Psoas muscle (tissue), 8 donors: ENCODE data around the gene KANK4. TPM values are rescaled to one million over a fixed set of nuclear protein-coding genes. Genes with fewer than 3 reads are reported as not detected.

Experiments
- ATAC-seq, 4 donors: fragments of 200-7000 bp; cut with Tn5 transposase; one replicate each; pipeline ENCODE4 v1.9.1; 2020; ENCODE audit warnings: moderate library complexity in 3 of 4, mild to moderate bottlenecking in 2 of 4
- DNase-seq, 2 donors: peaks; one replicate each; pipeline ENCODE4 v3.0.0-alpha.2; 2020
- H3K27ac ChIP-seq: fragments of 200-600 bp; one replicate; pipeline ENCODE4 v1.8.0; 2022
- H3K27me3 ChIP-seq, 3 donors: fragments of 200-600 bp in 1 of 3; one replicate each; pipeline versions ENCODE4 v1.6.1 to v1.8.0; 2013 to 2022; ENCODE audit warnings: low read length in 2 of 3, mild to moderate bottlenecking in 2 of 3, moderate library complexity in 1 of 3; ENCODE audit not compliant: insufficient read depth in 3 of 3
- H3K36me3 ChIP-seq, 2 donors: fragments of 200-600 bp in 1 of 2; one replicate each; pipeline versions ENCODE4 v1.6.1 to v1.8.0; 2013 to 2022; ENCODE audit warnings: low read depth in 1 of 2, mild to moderate bottlenecking in 1 of 2, moderate library complexity in 1 of 2; ENCODE audit not compliant: insufficient read depth in 1 of 2
- H3K4me1 ChIP-seq: fragments of 200-600 bp; one replicate; pipeline ENCODE4 v1.8.0; 2022
- H3K4me3 ChIP-seq: fragments of 200-600 bp; one replicate; pipeline ENCODE4 v1.8.0; 2022; ENCODE audit warnings: mild to moderate bottlenecking
- H3K9me3 ChIP-seq: fragments of 200-600 bp; one replicate; pipeline ENCODE4 v1.8.0; 2022
- CTCF ChIP-seq: fragments of 200-600 bp; IDR thresholded peaks from one replicate; pipeline ENCODE4 v1.8.0; 2022; ENCODE audit warnings: antibody characterized with exemption
- WGBS, 3 donors: extraction: QIAGEN DNeasy Blood & Tissue Kit; methylation state at CpG; one replicate each; pipeline versions ENCODE4 v1.1.6 to v1.1.7; 2013; 5-methylcytosine and 5-hydroxymethylcytosine counted together
- intact Hi-C, 2 donors: fragments of 100-400 bp; cut with DNase I; formaldehyde crosslinking; loops; one replicate each; pipeline versions ENCODE4 v1.11.0 to v1.14.2; 2022
- polyA plus RNA-seq, 3 donors: library from polyadenylated mRNA; stranded (reverse); fragments of 200-250 nt; gene quantifications; one replicate each; pipeline ENCODE4 v1.2.3, GENCODE V29; 2013
- total RNA-seq, 4 donors: library from RNA; stranded (reverse); fragmentation: NEBNext Ultra II Directional in 2 of 4; extraction: Animal tissue kit (Norgen Biotek cat#: 25700) in 2 of 4; gene quantifications; one replicate each; pipeline versions ENCODE4 v1.2.1 to v1.2.4, GENCODE V29; 2021 to 2023
- donor health status: healthy with polysubstance abuse.
- donor health status: DM: no; HTN: no; CAD: no; lungs with moderate emphysema.
- donor health status: Bipolar disorder and iron deficiency.
- donor health status: healthy.
- donor health status: DM: yes; HTN: yes; CAD: no.
- donor health status: DM: no; HTN: no; CAD: no.
- donor health status: DM: no; HTN: no; CAD: no.
- donor health status: DM: yes; HTN: yes; CAD: no.

The KANK4 gene
- total and polyA plus RNA-seq, 7 donors = 0.09 to 1.1 (median 0.17) TPM; not detected in 3

GRCh38 chr1:62209931-62210595 is 109.2 kb downstream of the KANK4 start:
- DNase-seq (no peak), ATAC-seq (no peak)
- no peak overlapping the region for H3K27ac ChIP-seq
- WGBS, 3 donors = 66 to 86% (median 81%) methylated on average over 1 of the region's 1 CpG
- H3K27me3 ChIP-seq = no peaks in the 10 kb centered on the region
- H3K36me3 ChIP-seq = no peaks in the 10 kb centered on the region
- H3K9me3 ChIP-seq = no peaks in the 10 kb centered on the region
- intact Hi-C loops = no loop called here
- no peak for TF ChIP-seq CTCF
- H3K4me1 ChIP-seq = no peaks in the 10 kb centered on the region
- no peak overlapping the region for H3K4me3 ChIP-seq

DNA sequence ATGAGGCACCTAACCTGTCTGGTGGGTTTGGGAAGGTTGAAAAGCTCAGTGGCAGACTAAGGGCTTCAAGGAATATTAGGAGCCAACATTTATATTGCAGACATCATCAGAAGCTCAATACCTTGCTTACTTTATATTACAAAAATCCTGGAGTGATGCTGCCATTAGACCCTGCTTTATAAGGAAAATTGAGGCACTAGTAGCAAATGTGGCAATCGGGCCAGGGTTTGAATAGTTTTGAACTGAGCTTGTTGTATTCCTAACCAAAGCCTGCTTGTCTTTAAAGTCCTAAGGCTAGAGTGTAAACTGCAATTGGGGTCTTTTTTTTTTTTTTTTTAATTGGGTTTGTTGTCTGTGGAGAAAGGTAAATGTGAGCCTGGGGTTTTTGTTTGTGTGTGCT is 110.3 kb downstream of the KANK4 start:
- ATAC-seq = no peak
- H3K4me3 ChIP-seq = no peak overlapping the region
- 0 to 45% (median 0%) methylated on average over 1 of the region's 1 CpG for WGBS, 3 donors
- H3K27me3 ChIP-seq = no peaks in the 10 kb centered on the region
- H3K36me3 ChIP-seq = no peaks in the 10 kb centered on the region
- DNase-seq = no peak
- no peaks in the 10 kb centered on the region for H3K4me1 ChIP-seq
- intact Hi-C loops = no loop called here
- TF ChIP-seq CTCF = no peak
- H3K27ac ChIP-seq = no peak overlapping the region
- H3K9me3 ChIP-seq = no peaks in the 10 kb centered on the region

GRCh38 chr1:62208087-62208486 is 111.1 kb downstream of the KANK4 start:
- intact Hi-C loops = no loop called here
- Histone ChIP-seq H3K4me1 (no peaks in the 10 kb centered on the region), H3K9me3 (no peaks in the 10 kb centered on the region), H3K27me3 (no peaks in the 10 kb centered on the region), H3K27ac (no peak overlapping the region), H3K36me3 (no peaks in the 10 kb centered on the region), H3K4me3 (no peak overlapping the region)
- ATAC-seq (no peak), DNase-seq (no peak)
- TF ChIP-seq CTCF = no peak
- 93 to 97% (median 95%) methylated on average over 5 of the region's 5 CpGs for WGBS, 3 donors

DNA sequence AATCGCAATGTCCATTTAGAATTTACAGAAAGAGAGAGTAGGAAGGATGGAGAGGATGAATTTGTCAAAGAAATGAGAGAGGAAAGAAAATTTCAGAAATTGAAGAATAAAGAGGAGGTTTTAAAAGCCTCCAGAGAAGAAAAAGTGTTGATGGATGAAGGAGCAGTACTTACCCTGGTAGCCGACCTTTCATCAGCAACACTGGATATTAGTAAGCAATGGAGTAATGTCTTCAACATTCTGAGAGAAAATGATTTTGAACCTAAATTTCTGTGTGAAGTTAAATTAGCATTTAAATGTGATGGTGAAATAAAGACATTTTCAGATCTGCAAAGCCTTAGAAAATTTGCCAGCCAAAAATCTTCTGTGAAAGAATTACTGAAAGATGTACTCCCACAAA is 112.0 kb downstream of the KANK4 start:
- ATAC-seq = no peak

More for the DNA sequence above, 112.0 kb downstream of the KANK4 start:
- Histone ChIP-seq H3K27me3 (no peaks in the 10 kb centered on the region), H3K9me3 (no peaks in the 10 kb centered on the region), H3K27ac (no peak overlapping the region), H3K4me1 (no peaks in the 10 kb centered on the region), H3K4me3 (no peak overlapping the region), H3K36me3 (no peaks in the 10 kb centered on the region)
- DNase-seq = no peak
- WGBS, 3 donors = 96 to 99% (median 98%) methylated on average over 2 of the region's 2 CpGs
- TF ChIP-seq CTCF = no peak
- intact Hi-C loops = no loop called here
